Osteocyte (in vitro differentiated cells): ENCODE data around the gene HDAC9. TPM values are rescaled to one million over a fixed set of nuclear protein-coding genes. Genes with fewer than 3 reads are reported as not detected.

ENCODE experiments used
- DNase-seq: peaks from one replicate; pipeline ENCODE4 v3.0.0; 2021; ENCODE audit warnings: mixed read lengths; ENCODE audit not compliant: unreplicated experiment; ENCODE audit errors: extremely low spot score
- H3K27ac Mint-ChIP-seq: one replicate; pipeline ENCODE4 v1.8.0; 2021; ENCODE audit warnings: mild to moderate bottlenecking, mixed read lengths; ENCODE audit not compliant: unreplicated experiment
- H3K27me3 Mint-ChIP-seq: one replicate; pipeline ENCODE4 v1.8.0; 2021; ENCODE audit warnings: mixed read lengths; ENCODE audit not compliant: unreplicated experiment
- H3K36me3 Mint-ChIP-seq: one replicate; pipeline ENCODE4 v1.8.0; 2021; ENCODE audit warnings: mixed read lengths; ENCODE audit not compliant: unreplicated experiment
- H3K4me1 Mint-ChIP-seq: one replicate; pipeline ENCODE4 v1.8.0; 2021; ENCODE audit warnings: mixed read lengths; ENCODE audit not compliant: unreplicated experiment
- H3K4me3 Mint-ChIP-seq: one replicate; pipeline ENCODE4 v1.8.0; 2021; ENCODE audit warnings: mild to moderate bottlenecking, moderate library complexity, mixed read lengths; ENCODE audit not compliant: unreplicated experiment
- H3K9me3 Mint-ChIP-seq: one replicate; pipeline ENCODE4 v1.8.0; 2021; ENCODE audit warnings: mixed read lengths; ENCODE audit not compliant: unreplicated experiment
- CTCF ChIP-seq: fragments of 200-600 bp; sonication (generic); IDR thresholded peaks from 2 replicates; pipeline ENCODE4 v1.5.0; 2021; ENCODE audit warnings: antibody characterized with exemption, mild to moderate bottlenecking, moderate library complexity
- total RNA-seq: library from RNA; stranded (reverse); gene quantifications from 2 replicates; pipeline ENCODE4 v1.2.1, GENCODE V29; 2021

HDAC9 gene
- total RNA-seq, 1 donor from 2014 or later, result 0.81 TPM

DNA sequence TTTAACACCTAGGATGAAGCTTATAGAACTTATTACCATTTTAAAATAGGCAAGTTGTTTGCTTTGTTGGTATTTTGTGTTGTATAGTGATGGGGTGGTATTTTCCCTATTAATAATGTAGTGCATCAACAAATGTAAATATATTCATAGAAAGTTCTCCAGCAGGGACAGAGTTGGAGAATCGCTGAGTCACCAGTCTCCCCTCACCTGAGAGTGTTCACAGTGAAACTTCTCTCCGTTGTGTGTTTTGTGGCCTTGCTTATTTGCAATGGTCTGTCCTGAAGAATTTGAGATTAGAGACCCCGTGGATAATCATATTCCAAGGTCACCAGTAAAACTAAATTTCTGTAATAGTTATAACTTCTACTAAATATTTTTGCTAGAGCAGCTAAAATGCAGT, 51.0 kb downstream of the HDAC9 start:
- Mint-ChIP-seq H3K9me3 (no peaks in the 10 kb centered on the region), H3K27ac (no peak overlapping the region), H3K27me3 (no peaks in the 10 kb centered on the region), H3K36me3 (no peaks in the 10 kb centered on the region), H3K4me3 (no peak overlapping the region), H3K4me1 (peaks cover 7% of the 10 kb centered on the region)
- TF ChIP-seq CTCF, result no peak
- DNase-seq, result no peak

DNA sequence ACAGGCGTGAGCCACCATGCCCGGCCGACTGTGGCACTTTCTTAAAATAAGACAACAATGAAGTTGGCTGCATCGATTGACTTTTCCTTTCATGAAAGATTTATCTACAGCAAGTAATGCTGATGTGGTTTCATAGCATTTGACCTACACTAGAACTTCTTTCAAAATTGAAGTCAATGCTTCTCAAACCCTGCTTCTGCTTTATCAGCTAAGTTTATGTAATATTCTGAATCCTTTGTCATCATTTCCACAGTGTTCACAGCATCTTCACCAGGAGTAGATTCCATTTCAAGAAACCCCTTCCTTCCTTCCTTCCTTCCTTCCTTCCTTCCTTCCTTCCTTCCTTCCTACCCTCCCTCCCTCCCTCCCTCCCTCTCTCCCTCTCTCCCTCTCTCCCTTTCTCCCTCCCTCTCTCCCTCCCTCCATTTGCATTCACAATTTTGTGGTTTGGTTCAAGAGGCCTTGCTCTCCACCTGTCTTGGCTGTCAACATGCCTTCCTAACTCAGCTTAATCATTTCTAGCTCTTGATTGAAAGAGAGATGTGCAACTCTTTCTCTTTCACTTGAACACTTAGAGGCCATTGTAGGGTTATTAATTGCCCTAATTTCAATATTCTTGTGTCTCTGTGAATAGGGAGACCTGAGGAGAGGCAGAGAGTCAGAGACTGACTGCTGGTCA, 52.1 kb downstream of the HDAC9 start:
- H3K4me3 Mint-ChIP-seq, result no peak overlapping the region
- no peaks in the 10 kb centered on the region for H3K9me3 Mint-ChIP-seq
- peaks cover 9% of the 10 kb centered on the region for H3K4me1 Mint-ChIP-seq
- H3K36me3 Mint-ChIP-seq, result no peaks in the 10 kb centered on the region
- no peak for DNase-seq
- H3K27me3 Mint-ChIP-seq, result no peaks in the 10 kb centered on the region
- no peak for TF ChIP-seq CTCF
- H3K27ac Mint-ChIP-seq, result no peak overlapping the region

DNA sequence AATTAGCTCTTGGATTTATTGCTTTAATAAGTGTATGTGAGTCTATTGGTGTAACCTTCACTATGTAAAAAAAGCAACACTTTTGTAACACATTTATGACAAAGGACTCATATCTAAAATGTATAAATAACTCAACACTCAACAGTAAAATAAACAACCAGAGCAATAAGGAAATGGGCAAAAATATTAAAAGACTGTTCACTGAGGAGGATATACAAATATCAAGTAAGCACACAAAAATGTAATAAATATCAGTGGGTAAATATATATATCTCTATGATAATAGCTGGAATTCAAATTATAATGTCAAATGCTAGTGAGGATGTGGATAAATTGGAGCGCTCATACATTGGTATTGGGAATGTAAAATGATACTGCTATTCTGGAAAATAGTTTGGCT, 53.0 kb downstream of the HDAC9 start:
- Mint-ChIP-seq H3K27me3 (no peaks in the 10 kb centered on the region), H3K4me3 (no peak overlapping the region), H3K4me1 (peaks cover 18% of the 10 kb centered on the region), H3K36me3 (no peaks in the 10 kb centered on the region), H3K27ac (no peak overlapping the region), H3K9me3 (no peaks in the 10 kb centered on the region)
- no peak for DNase-seq
- no peak for TF ChIP-seq CTCF

DNA sequence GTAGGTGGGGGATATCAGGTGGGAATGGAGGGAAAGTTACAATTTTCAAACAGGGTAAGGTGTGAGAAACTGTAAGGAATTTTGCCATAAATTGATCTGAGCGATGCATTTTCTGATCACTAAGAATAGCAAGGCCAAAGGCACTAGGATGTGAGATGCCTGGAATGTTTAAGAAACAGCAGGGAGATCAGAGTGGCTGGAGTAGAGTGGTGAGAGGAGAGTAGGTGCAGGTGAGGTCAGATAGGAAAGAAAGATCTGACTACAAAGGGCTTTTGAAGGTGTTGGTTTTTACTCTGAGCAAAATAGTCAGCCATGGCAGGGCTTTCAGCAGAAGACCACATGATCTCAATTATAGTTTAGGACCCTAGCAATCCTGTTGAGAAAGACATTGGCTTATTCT, 55.0 kb downstream of the HDAC9 start:
- Mint-ChIP-seq H3K9me3 (no peaks in the 10 kb centered on the region), H3K27me3 (no peaks in the 10 kb centered on the region), H3K27ac (no peak overlapping the region)

More for the DNA sequence above, 55.0 kb downstream of the HDAC9 start:
- peaks cover 31% of the 10 kb centered on the region for H3K4me1 Mint-ChIP-seq
- H3K4me3 Mint-ChIP-seq, result no peak overlapping the region
- DNase-seq, result no peak
- no peaks in the 10 kb centered on the region for H3K36me3 Mint-ChIP-seq
- TF ChIP-seq CTCF, result no peak
